Naive B cell (primary cell): ENCODE results near the gene IFT27. TPM values are rescaled to one million over a fixed set of nuclear protein-coding genes. Genes with fewer than 3 reads are reported as not detected.
"Not testable (repeated sequence)": the region's sequence is repeated elsewhere in the genome, so short reads cannot be mapped to it uniquely, and the experiment has no call there.

Experiments
- ATAC-seq, 2 donors: fragments of 150-1000 bp; cut with Tn5 transposase; 2 replicates each; pipeline ENCODE4 v1.10.0; 2021; ENCODE audit warnings: low read depth in 2 of 2, mild to moderate bottlenecking in 2 of 2, moderate library complexity in 2 of 2
- DNase-seq: peaks from one replicate; pipeline ENCODE4 v3.0.0; 2022
- H3K27ac Mint-ChIP-seq, 6 donors: one replicate each; pipeline ENCODE4 v1.8.0; 2020 to 2022; ENCODE audit warnings: mild to moderate bottlenecking in 6 of 6, mixed read lengths in 6 of 6, moderate library complexity in 5 of 6, inconsistent platforms in 2 of 6
- H3K27me3 Mint-ChIP-seq, 3 donors: one replicate each; pipeline ENCODE4 v1.8.0; 2021 to 2022; ENCODE audit warnings: mixed read lengths in 3 of 3, mild to moderate bottlenecking in 1 of 3
- H3K36me3 Mint-ChIP-seq, 2 donors: one replicate each; pipeline ENCODE4 v1.8.0; 2020 to 2022; ENCODE audit warnings: mixed read lengths in 2 of 2, inconsistent platforms in 1 of 2, mild to moderate bottlenecking in 1 of 2
- H3K4me1 Mint-ChIP-seq, 3 donors: one replicate each; pipeline ENCODE4 v1.8.0; 2020 to 2022; ENCODE audit warnings: mixed read lengths in 3 of 3, inconsistent platforms in 1 of 3, mild to moderate bottlenecking in 1 of 3, moderate library complexity in 1 of 3
- H3K4me3 Mint-ChIP-seq, 8 donors: one replicate each; pipeline ENCODE4 v1.8.0; 2020 to 2022; ENCODE audit warnings: mild to moderate bottlenecking in 8 of 8, mixed read lengths in 8 of 8, moderate library complexity in 8 of 8, inconsistent platforms in 2 of 8
- H3K9me3 Mint-ChIP-seq, 7 donors: one replicate each; pipeline ENCODE4 v1.8.0; 2020 to 2022; ENCODE audit warnings: mixed read lengths in 7 of 7, mild to moderate bottlenecking in 5 of 7, inconsistent platforms in 2 of 7, moderate library complexity in 1 of 7
- polyA plus RNA-seq, 6 donors: library from polyadenylated mRNA; unstranded; fragments of 300-500 nt; fragmentation: Illumina TruSeq; gene quantifications; one replicate each; pipeline ENCODE4 v1.2.3, GENCODE V29; 2021; ENCODE audit warnings: low read depth in 6 of 6

IFT27 gene
- polyA plus RNA-seq, 6 donors from 2014 or later, result 7.2 to 15.9 (median 11.6) TPM

GRCh38 chr22:36731916-36732315 lies 44.0 kb downstream of the IFT27 start:
- ATAC-seq, result no peak
- Mint-ChIP-seq H3K27ac (peak overlapping the region in 1 of 6 donors; percentile 7), H3K4me1 (peaks cover 0 to 1% (median 0%) of the 10 kb centered on the region in 3 donors), H3K36me3 (peaks cover 0 to 16% of the 10 kb centered on the region in 2 donors), H3K27me3 (peaks cover 19 to 64% (median 52%) of the 10 kb centered on the region in 3 donors), H3K4me3 (peak overlapping the region in 1 of 8 donors; percentile 63), H3K9me3 (peaks cover 0 to 7% (median 2%) of the 10 kb centered on the region in 7 donors)
- no peak for DNase-seq

GRCh38 chr22:36731321-36731720 lies 44.6 kb downstream of the IFT27 start:
- not testable (repeated sequence) for H3K27ac Mint-ChIP-seq, DNase-seq, ATAC-seq, H3K4me3 Mint-ChIP-seq, H3K9me3 Mint-ChIP-seq, H3K4me1 Mint-ChIP-seq
- Mint-ChIP-seq H3K36me3 (peaks cover 0 to 16% of the 10 kb centered on the region in 2 donors), H3K27me3 (peaks cover 16 to 64% (median 52%) of the 10 kb centered on the region in 3 donors)

GRCh38 chr22:36730176-36730858 lies 45.6 kb downstream of the IFT27 start:
- Mint-ChIP-seq H3K27me3 (peaks cover 19 to 67% (median 60%) of the 10 kb centered on the region in 3 donors), H3K9me3 (peaks cover 0 to 7% (median 2%) of the 10 kb centered on the region in 7 donors), H3K27ac (no peak overlapping the region), H3K36me3 (peaks cover 0 to 16% of the 10 kb centered on the region in 2 donors), H3K4me3 (peak overlapping the region in 1 of 8 donors; percentile 7), H3K4me1 (peaks cover 0 to 1% (median 0%) of the 10 kb centered on the region in 3 donors)
- no peak for ATAC-seq
- DNase-seq, result no peak

- H3K9me3 Mint-ChIP-seq, result peaks cover 0 to 7% (median 2%) of the 10 kb centered on the region in 7 donors
- no peaks in the 10 kb centered on the region for H3K4me1 Mint-ChIP-seq
- no peak for DNase-seq
- no peak overlapping the region for H3K4me3 Mint-ChIP-seq
- H3K27ac Mint-ChIP-seq, result no peak overlapping the region
- peaks cover 24 to 75% (median 58%) of the 10 kb centered on the region in 3 donors for H3K27me3 Mint-ChIP-seq
- peaks cover 0 to 16% of the 10 kb centered on the region in 2 donors for H3K36me3 Mint-ChIP-seq
- no peak for ATAC-seq
These were observed 46.6 kb downstream of the IFT27 start for GRCh38 chr22:36729321-36729720.

- H3K27ac Mint-ChIP-seq, result no peak overlapping the region
- no peak overlapping the region for H3K4me3 Mint-ChIP-seq
- H3K9me3 Mint-ChIP-seq, result peaks cover 0 to 7% (median 2%) of the 10 kb centered on the region in 7 donors
- no peak for ATAC-seq
- H3K4me1 Mint-ChIP-seq, result no peaks in the 10 kb centered on the region
- H3K27me3 Mint-ChIP-seq, result peaks cover 25 to 75% (median 58%) of the 10 kb centered on the region in 3 donors
- peaks cover 0 to 9% of the 10 kb centered on the region in 2 donors for H3K36me3 Mint-ChIP-seq
- no peak for DNase-seq
These were observed 47.4 kb downstream of the IFT27 start for GRCh38 chr22:36728505-36728904.

- H3K4me1 Mint-ChIP-seq, result no peaks in the 10 kb centered on the region
- ATAC-seq, result no peak
- peaks cover 0 to 7% of the 10 kb centered on the region in 2 donors for H3K36me3 Mint-ChIP-seq
- H3K27me3 Mint-ChIP-seq, result peaks cover 23 to 74% (median 58%) of the 10 kb centered on the region in 3 donors
- no peak overlapping the region for H3K27ac Mint-ChIP-seq
- H3K4me3 Mint-ChIP-seq, result no peak overlapping the region
- no peak for DNase-seq
- H3K9me3 Mint-ChIP-seq, result peaks cover 0 to 7% (median 2%) of the 10 kb centered on the region in 7 donors
These were observed 47.9 kb downstream of the IFT27 start for GRCh38 chr22:36727927-36728488.

- H3K27me3 Mint-ChIP-seq, result peaks cover 23 to 71% (median 56%) of the 10 kb centered on the region in 3 donors
- H3K36me3 Mint-ChIP-seq, result no peaks in the 10 kb centered on the region
- no peak overlapping the region for H3K4me3 Mint-ChIP-seq
- DNase-seq, result no peak
- ATAC-seq, result no peak
- H3K9me3 Mint-ChIP-seq, result peaks cover 0 to 6% (median 2%) of the 10 kb centered on the region in 7 donors
- no peak overlapping the region for H3K27ac Mint-ChIP-seq
- H3K4me1 Mint-ChIP-seq, result no peaks in the 10 kb centered on the region
These were observed 48.8 kb downstream of the IFT27 start for GRCh38 chr22:36727110-36727509.

- Mint-ChIP-seq H3K4me1 (no peaks in the 10 kb centered on the region), H3K27ac (no peak overlapping the region), H3K9me3 (peaks cover 0 to 3% (median 0%) of the 10 kb centered on the region in 7 donors), H3K36me3 (no peaks in the 10 kb centered on the region), H3K27me3 (peaks cover 33 to 69% (median 56%) of the 10 kb centered on the region in 3 donors), H3K4me3 (no peak overlapping the region)
- ATAC-seq (no peak), DNase-seq (no peak)
These were observed 49.9 kb downstream of the IFT27 start for GRCh38 chr22:36726007-36726380.

- Mint-ChIP-seq H3K27ac (no peak overlapping the region), H3K4me1 (no peaks in the 10 kb centered on the region), H3K4me3 (peak overlapping the region in 1 of 8 donors; percentile 56)
These were observed 50.4 kb downstream of the IFT27 start for GRCh38 chr22:36725366-36726006.

GRCh38 chr22:36724836-36725235 lies 51.1 kb downstream of the IFT27 start:
- no peak for DNase-seq

More at GRCh38 chr22:36725366-36726006, 50.4 kb downstream of the IFT27 start:
- DNase-seq (no peak), ATAC-seq (no peak)
- H3K27me3 Mint-ChIP-seq, result peaks cover 37 to 71% (median 61%) of the 10 kb centered on the region in 3 donors
- no peaks in the 10 kb centered on the region for H3K36me3 Mint-ChIP-seq
- peaks cover 0 to 3% (median 0%) of the 10 kb centered on the region in 7 donors for H3K9me3 Mint-ChIP-seq

GRCh38 chr22:36722055-36722454 lies 53.9 kb downstream of the IFT27 start:
- no peaks in the 10 kb centered on the region for H3K4me1 Mint-ChIP-seq
- H3K9me3 Mint-ChIP-seq, result no peaks in the 10 kb centered on the region
- no peak overlapping the region for H3K4me3 Mint-ChIP-seq
- ATAC-seq (no peak), DNase-seq (no peak)
- H3K36me3 Mint-ChIP-seq, result no peaks in the 10 kb centered on the region
- no peak overlapping the region for H3K27ac Mint-ChIP-seq
- H3K27me3 Mint-ChIP-seq, result peaks cover 28 to 81% (median 70%) of the 10 kb centered on the region in 3 donors

More at GRCh38 chr22:36724836-36725235, 51.1 kb downstream of the IFT27 start:
- no peak for ATAC-seq
- H3K9me3 Mint-ChIP-seq, result peaks cover 0 to 3% (median 0%) of the 10 kb centered on the region in 7 donors
- no peak overlapping the region for H3K27ac Mint-ChIP-seq
- no peak overlapping the region for H3K4me3 Mint-ChIP-seq
- no peaks in the 10 kb centered on the region for H3K4me1 Mint-ChIP-seq
- H3K27me3 Mint-ChIP-seq, result peaks cover 37 to 70% (median 67%) of the 10 kb centered on the region in 3 donors
- H3K36me3 Mint-ChIP-seq, result no peaks in the 10 kb centered on the region

GRCh38 chr22:36715647-36716046 lies 60.3 kb downstream of the IFT27 start:
- Mint-ChIP-seq H3K36me3 (no peaks in the 10 kb centered on the region), H3K27me3 (peaks cover 12 to 64% (median 36%) of the 10 kb centered on the region in 3 donors), H3K4me1 (peaks cover 0 to 5% (median 0%) of the 10 kb centered on the region in 3 donors), H3K27ac (no peak overlapping the region), H3K9me3 (no peaks in the 10 kb centered on the region), H3K4me3 (no peak overlapping the region)
- no peak for ATAC-seq
- no peak for DNase-seq

GRCh38 chr22:36714110-36714509 lies 61.8 kb downstream of the IFT27 start:
- H3K27me3 Mint-ChIP-seq, result peaks cover 12 to 62% (median 38%) of the 10 kb centered on the region in 3 donors
- no peaks in the 10 kb centered on the region for H3K36me3 Mint-ChIP-seq
- ATAC-seq (no peak), DNase-seq (no peak)
- H3K9me3 Mint-ChIP-seq, result no peaks in the 10 kb centered on the region
- peaks cover 0 to 5% (median 0%) of the 10 kb centered on the region in 3 donors for H3K4me1 Mint-ChIP-seq
- H3K27ac Mint-ChIP-seq, result no peak overlapping the region
- H3K4me3 Mint-ChIP-seq, result no peak overlapping the region
